Natural killer cell (primary cell): Measurements from ENCODE around the gene CEP112. TPM values are rescaled to one million over a fixed set of nuclear protein-coding genes. Genes with fewer than 3 reads are reported as not detected.

Experiments
- ATAC-seq, 3 donors: fragments of 150-1000 bp in 2 of 3; fragments of 200-7000 bp in 1 of 3; cut with Tn5 transposase; 1 replicate in 1 of 3; 2 replicates in 2 of 3; pipeline ENCODE4 v1.10.0; 2021; ENCODE audit warnings: mild to moderate bottlenecking in 2 of 3, moderate library complexity in 2 of 3
- DNase-seq, 2 donors: peaks; one replicate each; pipeline versions ENCODE4 v3.0.0 to v3.0.0-alpha.2; 2013 to 2021; ENCODE audit warnings: mixed read lengths in 1 of 2
- H3K27ac ChIP-seq: one replicate; pipeline ENCODE4 v1.5.1; 2013; ENCODE audit warnings: mild to moderate bottlenecking, low read length
- H3K27me3 ChIP-seq: one replicate; pipeline ENCODE4 v1.6.1; 2013; ENCODE audit warnings: low read length; ENCODE audit not compliant: control insufficient read depth, insufficient read depth
- H3K36me3 ChIP-seq: one replicate; pipeline ENCODE4 v1.6.1; 2013; ENCODE audit warnings: low read length; ENCODE audit not compliant: control insufficient read depth, insufficient read depth
- H3K4me1 ChIP-seq: one replicate; pipeline ENCODE4 v1.6.1; 2013; ENCODE audit warnings: low read length; ENCODE audit not compliant: control insufficient read depth, insufficient read depth
- H3K4me3 ChIP-seq: one replicate; pipeline ENCODE4 v1.5.1; 2013; ENCODE audit warnings: low read length
- H3K9me3 ChIP-seq: one replicate; pipeline ENCODE4 v1.6.1; 2013; ENCODE audit warnings: low read length; ENCODE audit not compliant: control insufficient read depth, insufficient read depth
- H3K27ac Mint-ChIP-seq, 2 donors: one replicate each; pipeline ENCODE4 v1.8.0; 2022; ENCODE audit warnings: mild to moderate bottlenecking in 2 of 2, mixed read lengths in 2 of 2, moderate library complexity in 1 of 2
- H3K27me3 Mint-ChIP-seq, 2 donors: one replicate each; pipeline ENCODE4 v1.8.0; 2022; ENCODE audit warnings: low read depth in 2 of 2, mixed read lengths in 2 of 2
- H3K36me3 Mint-ChIP-seq: one replicate; pipeline ENCODE4 v1.8.0; 2022; ENCODE audit warnings: mixed read lengths
- H3K4me1 Mint-ChIP-seq, 2 donors: one replicate each; pipeline ENCODE4 v1.8.0; 2022; ENCODE audit warnings: mixed read lengths in 2 of 2
- H3K4me3 Mint-ChIP-seq: one replicate; pipeline ENCODE4 v1.8.0; 2022; ENCODE audit warnings: mild to moderate bottlenecking, moderate library complexity, mixed read lengths
- H3K9me3 Mint-ChIP-seq, 2 donors: one replicate each; pipeline ENCODE4 v1.8.0; 2022; ENCODE audit warnings: mixed read lengths in 2 of 2
- WGBS: methylation state at CpG from one replicate; pipeline ENCODE4 v1.1.7; 2013; ENCODE audit warnings: missing lambda C conversion rate; ENCODE audit not compliant: insufficient coverage; 5-methylcytosine and 5-hydroxymethylcytosine counted together
- intact Hi-C: fragments of 100-400 bp; cut with micrococcal nuclease; formaldehyde crosslinking; loops from one replicate; pipeline ENCODE4 v1.14.2; 2022
- total RNA-seq, 4 donors: library from RNA; stranded (reverse); fragments of 120-200 nt in 1 of 4; gene quantifications; one replicate each; pipeline versions ENCODE4 v1.2.3 to v1.2.4, GENCODE V29; 2013 to 2022
- TF ChIP-seq, protein P1 (sequence below): fragments of 200-600 bp; IDR thresholded peaks from one replicate; pipeline ENCODE4 v1.8.0; 2022; ENCODE audit warnings: antibody characterized with exemption

CEP112 gene
- total RNA-seq, 3 donors from 2014 or later (not counting 1 experiment from before 2014, with no cell fraction given): 0.60 to 1.1 (median 0.85) TPM

DNA sequence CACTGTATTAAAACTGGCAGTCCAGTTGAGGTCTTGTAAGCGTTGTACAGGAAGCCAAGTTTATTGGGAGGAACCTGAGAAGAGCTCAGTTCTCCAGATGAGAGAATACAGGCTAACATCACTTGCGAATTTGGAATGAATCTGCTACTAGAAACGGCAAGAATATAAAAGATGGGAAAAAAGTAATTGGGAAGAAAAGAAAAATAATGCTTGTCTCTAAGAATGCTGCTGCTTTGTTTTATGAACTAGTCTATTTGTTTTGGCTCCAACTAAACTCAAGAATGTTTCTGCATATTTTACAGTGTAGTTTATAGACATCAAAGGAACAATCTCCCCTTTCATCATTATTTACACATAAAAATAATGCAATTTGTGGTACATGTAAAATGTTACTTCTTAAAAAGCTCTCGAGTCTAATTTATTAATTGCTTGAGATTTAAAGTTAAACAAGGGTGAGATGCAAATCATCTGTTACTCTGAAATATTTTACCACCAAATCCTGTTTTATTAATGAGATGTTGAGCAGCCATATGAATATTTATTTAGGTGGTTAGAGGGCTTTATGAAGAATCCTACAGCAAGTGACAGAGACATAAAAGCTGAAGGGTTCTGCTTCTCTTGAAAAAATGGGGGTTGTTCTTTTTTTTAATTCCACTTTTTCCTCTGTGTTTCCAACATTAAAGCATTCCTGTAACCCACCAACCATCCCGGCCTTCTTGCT lies 468.3 kb downstream of the CEP112 start:
- Histone ChIP-seq H3K4me3 (no peak overlapping the region), H3K36me3 (no peaks in the 10 kb centered on the region), H3K27ac (no peak overlapping the region), H3K4me1 (no peaks in the 10 kb centered on the region), H3K27me3 (no peaks in the 10 kb centered on the region), H3K9me3 (no peaks in the 10 kb centered on the region)
- no peak for ATAC-seq
- intact Hi-C loops: no loop called here
- H3K27me3 Mint-ChIP-seq: peaks cover 16 to 27% of the 10 kb centered on the region in 2 donors
- no peak overlapping the region for H3K27ac Mint-ChIP-seq
- TF ChIP-seq, protein P1, sequence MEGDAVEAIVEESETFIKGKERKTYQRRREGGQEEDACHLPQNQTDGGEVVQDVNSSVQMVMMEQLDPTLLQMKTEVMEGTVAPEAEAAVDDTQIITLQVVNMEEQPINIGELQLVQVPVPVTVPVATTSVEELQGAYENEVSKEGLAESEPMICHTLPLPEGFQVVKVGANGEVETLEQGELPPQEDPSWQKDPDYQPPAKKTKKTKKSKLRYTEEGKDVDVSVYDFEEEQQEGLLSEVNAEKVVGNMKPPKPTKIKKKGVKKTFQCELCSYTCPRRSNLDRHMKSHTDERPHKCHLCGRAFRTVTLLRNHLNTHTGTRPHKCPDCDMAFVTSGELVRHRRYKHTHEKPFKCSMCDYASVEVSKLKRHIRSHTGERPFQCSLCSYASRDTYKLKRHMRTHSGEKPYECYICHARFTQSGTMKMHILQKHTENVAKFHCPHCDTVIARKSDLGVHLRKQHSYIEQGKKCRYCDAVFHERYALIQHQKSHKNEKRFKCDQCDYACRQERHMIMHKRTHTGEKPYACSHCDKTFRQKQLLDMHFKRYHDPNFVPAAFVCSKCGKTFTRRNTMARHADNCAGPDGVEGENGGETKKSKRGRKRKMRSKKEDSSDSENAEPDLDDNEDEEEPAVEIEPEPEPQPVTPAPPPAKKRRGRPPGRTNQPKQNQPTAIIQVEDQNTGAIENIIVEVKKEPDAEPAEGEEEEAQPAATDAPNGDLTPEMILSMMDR: no peak
- WGBS: 87% methylated on average over 4 of the region's 5 CpGs
- no peak overlapping the region for H3K4me3 Mint-ChIP-seq
- no peaks in the 10 kb centered on the region for H3K36me3 Mint-ChIP-seq
- no peak for DNase-seq
- no peaks in the 10 kb centered on the region for H3K9me3 Mint-ChIP-seq
- H3K4me1 Mint-ChIP-seq: no peaks in the 10 kb centered on the region

GRCh38 chr17:65718601-65719000 lies 473.3 kb downstream of the CEP112 start:
- Mint-ChIP-seq H3K9me3 (no peaks in the 10 kb centered on the region), H3K4me1 (no peaks in the 10 kb centered on the region), H3K36me3 (no peaks in the 10 kb centered on the region), H3K27ac (no peak overlapping the region), H3K4me3 (no peak overlapping the region), H3K27me3 (peaks cover 19 to 26% of the 10 kb centered on the region in 2 donors)
- no peaks in the 10 kb centered on the region for H3K27me3 ChIP-seq
- TF ChIP-seq, protein P1: no peak
- 72% methylated on average over 3 of the region's 3 CpGs for WGBS
- intact Hi-C loops: no loop called here
- H3K9me3 ChIP-seq: no peaks in the 10 kb centered on the region
- no peak overlapping the region for H3K27ac ChIP-seq
- H3K36me3 ChIP-seq: no peaks in the 10 kb centered on the region
- H3K4me1 ChIP-seq: no peaks in the 10 kb centered on the region
- H3K4me3 ChIP-seq: no peak overlapping the region
- DNase-seq (no peak), ATAC-seq (no peak)

- no peaks in the 10 kb centered on the region for H3K9me3 Mint-ChIP-seq
- peaks cover 3 to 5% of the 10 kb centered on the region in 2 donors for H3K27me3 Mint-ChIP-seq
- intact Hi-C loops: no loop called here
- DNase-seq (no peak), ATAC-seq (no peak)
- H3K4me1 Mint-ChIP-seq: no peaks in the 10 kb centered on the region
- no peaks in the 10 kb centered on the region for H3K36me3 Mint-ChIP-seq
- Histone ChIP-seq H3K9me3 (no peaks in the 10 kb centered on the region), H3K27ac (no peak overlapping the region), H3K36me3 (no peaks in the 10 kb centered on the region), H3K27me3 (no peaks in the 10 kb centered on the region), H3K4me3 (no peak overlapping the region), H3K4me1 (no peaks in the 10 kb centered on the region)
- TF ChIP-seq, protein P1: no peak
- 89% methylated on average over 9 of the region's 9 CpGs for WGBS
- H3K4me3 Mint-ChIP-seq: no peak overlapping the region
- no peak overlapping the region for H3K27ac Mint-ChIP-seq
Observed at GRCh38 chr17:65712383-65713267, 479.3 kb downstream of the CEP112 start.
